Hepatocyte (in vitro differentiated cells): Measurements from ENCODE around the gene FGF2.

Experiments used
- EZH2phosphoT487 ChIP-seq: fragments of 200-600 bp; sonication (generic); IDR thresholded peaks from one replicate; pipeline ENCODE4 v1.6.1; 2018; ENCODE audit warnings: antibody characterized with exemption, mild to moderate bottlenecking, low read depth, moderate library complexity; ENCODE audit not compliant: unreplicated experiment, severe bottlenecking
- TF ChIP-seq, protein P1 (sequence below): fragments of 200-600 bp; sonication (generic); IDR thresholded peaks from 2 replicates; pipeline ENCODE4 v1.5.1; 2016; ENCODE audit warnings: antibody characterized with exemption, mild to moderate bottlenecking; ENCODE audit not compliant: poor library complexity

DNA sequence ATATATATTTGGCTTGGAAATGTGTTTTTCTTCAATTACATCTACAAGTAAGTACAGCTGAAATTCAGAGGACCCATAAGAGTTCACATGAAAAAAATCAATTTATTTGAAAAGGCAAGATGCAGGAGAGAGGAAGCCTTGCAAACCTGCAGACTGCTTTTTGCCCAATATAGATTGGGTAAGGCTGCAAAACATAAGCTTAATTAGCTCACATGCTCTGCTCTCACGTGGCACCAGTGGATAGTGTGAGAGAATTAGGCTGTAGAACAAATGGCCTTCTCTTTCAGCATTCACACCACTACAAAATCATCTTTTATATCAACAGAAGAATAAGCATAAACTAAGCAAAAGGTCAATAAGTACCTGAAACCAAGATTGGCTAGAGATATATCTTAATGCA, 69.6 kb downstream of the FGF2 start:
- TF ChIP-seq EZH2phosphoT487, result no peak
- TF ChIP-seq, protein P1, sequence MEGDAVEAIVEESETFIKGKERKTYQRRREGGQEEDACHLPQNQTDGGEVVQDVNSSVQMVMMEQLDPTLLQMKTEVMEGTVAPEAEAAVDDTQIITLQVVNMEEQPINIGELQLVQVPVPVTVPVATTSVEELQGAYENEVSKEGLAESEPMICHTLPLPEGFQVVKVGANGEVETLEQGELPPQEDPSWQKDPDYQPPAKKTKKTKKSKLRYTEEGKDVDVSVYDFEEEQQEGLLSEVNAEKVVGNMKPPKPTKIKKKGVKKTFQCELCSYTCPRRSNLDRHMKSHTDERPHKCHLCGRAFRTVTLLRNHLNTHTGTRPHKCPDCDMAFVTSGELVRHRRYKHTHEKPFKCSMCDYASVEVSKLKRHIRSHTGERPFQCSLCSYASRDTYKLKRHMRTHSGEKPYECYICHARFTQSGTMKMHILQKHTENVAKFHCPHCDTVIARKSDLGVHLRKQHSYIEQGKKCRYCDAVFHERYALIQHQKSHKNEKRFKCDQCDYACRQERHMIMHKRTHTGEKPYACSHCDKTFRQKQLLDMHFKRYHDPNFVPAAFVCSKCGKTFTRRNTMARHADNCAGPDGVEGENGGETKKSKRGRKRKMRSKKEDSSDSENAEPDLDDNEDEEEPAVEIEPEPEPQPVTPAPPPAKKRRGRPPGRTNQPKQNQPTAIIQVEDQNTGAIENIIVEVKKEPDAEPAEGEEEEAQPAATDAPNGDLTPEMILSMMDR, result no peak
